NT2/D1 (cell line): ENCODE data around the gene PNMA1.

Experiments
- DNase-seq: peaks from one replicate; pipeline ENCODE4 v3.0.0-alpha.2; 2011; ENCODE audit warnings: low read depth, low spot score
- H3K27me3 ChIP-seq: 2 replicates; pipeline ENCODE4 v1.6.0; 2011; ENCODE audit warnings: mild to moderate bottlenecking; ENCODE audit not compliant: insufficient read length, insufficient read depth
- H3K36me3 ChIP-seq: 2 replicates; pipeline ENCODE4 v1.6.1; 2011; ENCODE audit warnings: mild to moderate bottlenecking, low read length, mixed read lengths; ENCODE audit not compliant: insufficient read depth, insufficient read length
- H3K4me1 ChIP-seq: 2 replicates; pipeline ENCODE4 v1.5.1; 2011; ENCODE audit not compliant: insufficient read depth, insufficient read length
- H3K4me3 ChIP-seq: 2 replicates; pipeline ENCODE4 v1.5.1; 2011; ENCODE audit warnings: low read depth; ENCODE audit not compliant: insufficient read length
- H3K9ac ChIP-seq: 2 replicates; pipeline ENCODE4 v1.6.0; 2011; ENCODE audit warnings: low read depth; ENCODE audit not compliant: insufficient read length
- H3K9me3 ChIP-seq: 2 replicates; pipeline ENCODE4 v1.5.1; 2011; ENCODE audit warnings: mild to moderate bottlenecking, low read length; ENCODE audit not compliant: insufficient read depth
- SUZ12 ChIP-seq: IDR thresholded peaks from 2 replicates; pipeline ENCODE4 v1.6.1; 2011; ENCODE audit not compliant: insufficient read length, insufficient read depth; ENCODE audit errors: extremely low read depth
- YY1 ChIP-seq: IDR thresholded peaks from 2 replicates; pipeline ENCODE4 v1.6.1; 2011; ENCODE audit not compliant: insufficient read length, insufficient read depth
- ZNF274 ChIP-seq: IDR thresholded peaks from 2 replicates; pipeline ENCODE4 v1.6.1; 2011; ENCODE audit warnings: mild to moderate bottlenecking, low read depth, low read length

The PNMA1 gene, protein sequence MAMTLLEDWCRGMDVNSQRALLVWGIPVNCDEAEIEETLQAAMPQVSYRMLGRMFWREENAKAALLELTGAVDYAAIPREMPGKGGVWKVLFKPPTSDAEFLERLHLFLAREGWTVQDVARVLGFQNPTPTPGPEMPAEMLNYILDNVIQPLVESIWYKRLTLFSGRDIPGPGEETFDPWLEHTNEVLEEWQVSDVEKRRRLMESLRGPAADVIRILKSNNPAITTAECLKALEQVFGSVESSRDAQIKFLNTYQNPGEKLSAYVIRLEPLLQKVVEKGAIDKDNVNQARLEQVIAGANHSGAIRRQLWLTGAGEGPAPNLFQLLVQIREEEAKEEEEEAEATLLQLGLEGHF

GRCh38 chr14:73713803-73714655 lies at the start of gene PNMA1:
Gene PNMA1, minus strand, starts transcription at chr14:73714384. Its CDS starts 745 bp downstream, at chr14:73713639.
- peak; percentile 56 for DNase-seq
- TF ChIP-seq ZNF274, result no peak
- TF ChIP-seq SUZ12, result no peak
- TF ChIP-seq YY1, result no peak
- peak within 1 kb of the TSS; percentile 89 for H3K4me3 ChIP-seq
- H3K9ac ChIP-seq, result peak within 1 kb of the TSS; percentile 95
- H3K27me3 ChIP-seq, result no peaks in the 10 kb centered on the region
- H3K9me3 ChIP-seq, result no peaks in the 10 kb centered on the region
- peaks cover 35% of the 10 kb centered on the region for H3K36me3 ChIP-seq
- peaks cover 5% of the 10 kb centered on the region for H3K4me1 ChIP-seq

DNA sequence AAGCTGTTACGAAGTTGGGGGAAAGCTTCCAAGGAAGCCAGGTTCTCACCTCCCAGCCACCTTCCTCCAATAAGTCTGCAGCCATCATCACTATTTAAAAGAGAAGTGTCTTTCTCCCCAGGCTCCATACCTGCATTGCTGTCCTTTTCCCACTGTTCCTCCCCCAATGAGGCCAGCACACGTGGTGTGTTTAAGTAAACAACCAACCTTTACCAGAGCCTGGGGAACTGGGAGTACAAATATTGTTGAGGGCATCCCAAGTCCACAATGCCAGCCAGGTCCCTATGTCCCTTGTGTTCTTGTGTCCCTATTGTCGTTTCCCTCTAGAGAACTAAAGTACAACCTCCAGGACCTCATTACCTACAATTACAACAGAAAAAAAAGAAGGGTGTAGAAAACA lies 49.2 kb upstream of the PNMA1 start:
- no peak for TF ChIP-seq SUZ12
- no peak for TF ChIP-seq YY1
- no peak for TF ChIP-seq ZNF274
- Histone ChIP-seq H3K4me1 (peaks cover 2% of the 10 kb centered on the region), H3K27me3 (peaks cover 25% of the 10 kb centered on the region), H3K4me3 (no peak overlapping the region), H3K36me3 (no peaks in the 10 kb centered on the region), H3K9ac (no peak overlapping the region), H3K9me3 (no peaks in the 10 kb centered on the region)
- DNase-seq, result no peak

DNA sequence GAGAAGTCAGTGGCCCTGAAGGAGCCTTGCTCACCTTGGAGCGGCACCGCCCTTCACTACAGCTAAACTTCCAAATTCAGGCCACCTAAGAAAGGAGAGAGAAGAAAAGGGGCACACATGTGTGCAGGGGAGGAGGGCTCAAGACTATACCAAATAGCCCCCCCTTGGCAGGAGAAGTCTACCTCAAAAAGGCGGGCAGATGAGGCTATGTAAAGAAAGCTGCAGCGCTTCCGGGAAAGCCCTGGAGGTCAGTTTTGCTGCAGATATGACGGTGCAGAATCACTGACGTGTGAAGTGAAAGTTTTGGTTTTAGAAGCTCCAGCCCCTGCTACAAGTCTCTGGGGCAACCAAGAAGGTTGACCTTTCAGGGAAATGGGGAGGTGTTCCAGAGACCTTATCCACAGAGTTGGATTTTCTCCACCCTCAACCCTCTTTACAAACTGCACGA lies 48.2 kb upstream of the PNMA1 start:
- TF ChIP-seq SUZ12, result no peak
- TF ChIP-seq YY1, result no peak
- no peak for TF ChIP-seq ZNF274
- Histone ChIP-seq H3K4me3 (no peak overlapping the region), H3K9ac (no peak overlapping the region), H3K9me3 (no peaks in the 10 kb centered on the region), H3K4me1 (peaks cover 2% of the 10 kb centered on the region), H3K27me3 (peaks cover 26% of the 10 kb centered on the region), H3K36me3 (no peaks in the 10 kb centered on the region)
- DNase-seq, result no peak

DNA sequence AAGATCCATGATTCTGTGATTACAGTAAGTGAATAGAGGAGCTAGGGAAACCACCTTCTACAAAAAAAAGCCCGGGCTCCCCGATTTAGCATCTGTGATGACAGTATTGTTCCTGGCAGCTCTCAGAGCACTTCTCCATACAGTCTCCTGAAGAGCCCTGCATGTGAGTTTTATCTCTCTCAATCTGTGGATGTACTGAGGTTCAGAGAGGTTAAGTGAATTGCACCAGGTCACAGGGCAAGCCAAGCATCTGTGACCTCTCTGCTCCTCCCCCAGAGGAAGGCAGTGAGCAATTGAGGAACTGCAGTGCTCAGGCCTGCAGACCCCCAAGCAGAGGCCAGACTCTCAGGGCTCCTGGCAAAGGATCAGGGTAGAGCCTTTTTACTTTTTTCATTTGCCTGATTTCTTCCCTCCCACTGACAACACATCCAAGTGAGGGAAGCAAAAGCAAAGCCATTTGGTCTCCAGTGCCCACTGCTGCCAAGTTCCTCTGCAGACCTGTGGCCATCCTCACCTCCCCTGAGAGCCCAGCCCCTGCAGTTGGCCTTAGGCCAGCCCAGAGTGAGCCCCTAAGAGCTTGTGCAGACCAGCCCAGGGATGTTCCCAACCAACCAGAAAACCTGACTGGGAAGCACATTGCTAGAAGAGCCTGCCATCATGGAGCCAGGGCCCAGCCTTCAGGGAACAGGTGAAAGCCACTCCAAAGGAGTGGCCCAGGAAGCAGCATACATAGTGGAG lies 47.6 kb upstream of the PNMA1 start:
- no peak for DNase-seq
- Histone ChIP-seq H3K4me1 (peaks cover 2% of the 10 kb centered on the region), H3K4me3 (no peak overlapping the region), H3K9me3 (no peaks in the 10 kb centered on the region), H3K27me3 (peaks cover 26% of the 10 kb centered on the region), H3K36me3 (no peaks in the 10 kb centered on the region), H3K9ac (no peak overlapping the region)
- TF ChIP-seq ZNF274, result no peak
- no peak for TF ChIP-seq YY1
- no peak for TF ChIP-seq SUZ12

- Histone ChIP-seq H3K36me3 (no peaks in the 10 kb centered on the region), H3K27me3 (peaks cover 21% of the 10 kb centered on the region), H3K9me3 (no peaks in the 10 kb centered on the region), H3K9ac (peak overlapping the region; percentile 51), H3K4me1 (peaks cover 8% of the 10 kb centered on the region), H3K4me3 (no peak overlapping the region)
- TF ChIP-seq YY1 (no peak), SUZ12 (no peak), ZNF274 (no peak)
- DNase-seq, result no peak
Measured at GRCh38 chr14:73760598-73761586, 46.7 kb upstream of the PNMA1 start.
